CD4-positive, alpha-beta T cell treated with Interleukin-12 subunit alpha and Interleukin-12 subunit beta, for 1 hour (primary cell): ENCODE data around the gene SLC26A9.

ENCODE experiments used
- DNase-seq: peaks from one replicate; pipeline ENCODE4 v3.0.0-alpha.2; 2020

Gene SLC26A9

DNA sequence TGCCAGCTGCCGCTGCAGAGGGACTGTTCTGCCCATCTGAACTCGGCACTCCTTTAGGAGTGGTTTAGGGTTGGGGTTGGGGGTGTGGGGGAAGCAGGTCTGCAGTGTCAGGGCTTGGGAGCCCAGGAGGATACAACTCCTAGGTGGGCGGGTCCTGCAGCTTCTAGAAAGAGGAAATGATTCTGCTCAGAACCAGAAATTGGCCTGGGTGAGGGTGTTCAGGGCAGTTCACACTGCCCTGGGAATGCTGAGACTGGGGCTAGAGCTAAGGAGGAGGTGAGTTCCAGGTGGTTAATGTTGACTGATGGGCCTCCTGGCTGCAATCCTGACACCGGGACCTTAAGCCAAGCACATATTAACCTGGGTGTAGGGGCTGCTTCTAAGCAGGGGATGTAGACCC, 4.8 kb upstream of the SLC26A9 start:
- DNase-seq: no peak

DNA sequence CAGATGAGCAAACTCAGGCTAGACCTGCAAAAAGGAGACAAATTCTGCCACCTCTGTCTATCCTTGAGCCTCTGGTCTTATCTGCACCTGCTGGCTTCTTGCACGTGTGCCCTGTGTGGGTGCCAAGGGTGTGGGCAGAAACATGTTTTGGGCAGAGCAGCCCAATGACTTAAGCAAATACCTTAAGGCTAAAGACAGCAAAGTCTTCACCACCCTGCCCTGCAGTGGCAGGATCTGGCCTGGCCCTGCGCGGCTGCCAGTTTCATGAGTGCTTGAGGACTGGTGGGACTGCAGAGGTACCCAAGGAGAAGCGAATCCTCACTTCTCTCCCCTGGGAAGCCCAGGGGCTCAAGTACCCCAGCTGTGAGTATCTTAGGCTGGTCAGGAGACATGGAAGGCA, 3.8 kb upstream of the SLC26A9 start:
- no peak for DNase-seq

DNA sequence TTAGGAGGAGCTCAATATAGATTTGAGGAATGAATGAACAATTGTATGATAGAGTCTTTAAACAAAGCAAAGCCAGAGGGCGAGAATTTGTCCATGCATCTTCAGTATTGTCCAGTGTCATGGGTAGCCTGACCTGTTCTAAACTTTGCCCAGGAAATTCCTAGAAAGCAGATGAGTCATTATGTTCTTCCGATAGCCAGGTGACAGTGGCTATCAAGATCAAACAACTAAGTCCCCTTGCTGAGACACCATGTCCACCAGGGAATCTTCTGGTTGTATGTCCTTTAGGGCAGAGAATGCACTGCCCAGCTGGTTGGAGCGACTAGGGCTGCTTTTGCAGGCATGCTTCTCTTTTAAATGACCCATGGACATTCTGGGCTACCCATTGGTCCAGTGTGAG, 1.8 kb upstream of the SLC26A9 start:
- no peak for DNase-seq

DNA sequence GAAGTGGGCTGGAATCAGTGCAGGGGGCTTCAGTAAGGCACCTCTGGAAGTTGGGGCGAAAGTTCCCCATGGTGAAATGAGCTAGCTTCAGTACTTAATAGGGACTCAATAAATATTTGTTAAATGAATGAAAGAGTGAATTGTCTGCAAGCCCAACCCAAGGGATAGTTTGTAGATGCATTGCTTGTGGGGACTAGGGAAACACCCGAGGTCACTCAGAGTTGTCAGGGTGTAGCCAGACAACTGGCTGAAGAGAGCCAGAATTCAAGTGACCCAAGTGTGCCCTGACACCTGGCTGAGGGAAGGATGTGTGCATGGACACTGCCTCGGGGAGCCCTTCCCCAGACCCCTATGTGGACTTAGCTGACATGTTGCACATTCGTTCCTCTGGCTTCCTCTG, 1.3 kb upstream of the SLC26A9 start:
- DNase-seq: no peak

- no peak for DNase-seq
Measured at GRCh38 chr1:205942631-205943159, 561 bp downstream of the SLC26A9 start.

DNA sequence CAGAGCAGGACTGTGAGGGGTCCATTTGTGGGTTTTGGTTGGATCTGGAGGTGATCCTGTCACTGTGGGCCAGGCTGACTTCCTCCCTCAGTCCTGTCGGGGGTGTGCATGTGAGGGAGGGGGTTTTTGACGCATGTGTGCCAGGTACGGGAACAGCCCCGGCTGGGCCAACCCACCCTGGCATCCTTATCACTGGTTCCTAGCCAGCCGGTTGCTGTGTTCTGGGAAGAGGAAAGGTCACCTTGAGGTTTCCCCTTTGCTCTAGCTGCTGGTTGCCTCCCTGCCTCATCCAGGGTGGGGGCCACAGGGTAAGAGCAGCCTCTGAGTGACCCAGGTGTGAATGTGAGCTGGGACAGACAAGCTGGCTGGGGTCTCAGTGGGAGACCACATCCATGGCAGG, 2.5 kb downstream of the SLC26A9 start:
- DNase-seq: no peak

DNA sequence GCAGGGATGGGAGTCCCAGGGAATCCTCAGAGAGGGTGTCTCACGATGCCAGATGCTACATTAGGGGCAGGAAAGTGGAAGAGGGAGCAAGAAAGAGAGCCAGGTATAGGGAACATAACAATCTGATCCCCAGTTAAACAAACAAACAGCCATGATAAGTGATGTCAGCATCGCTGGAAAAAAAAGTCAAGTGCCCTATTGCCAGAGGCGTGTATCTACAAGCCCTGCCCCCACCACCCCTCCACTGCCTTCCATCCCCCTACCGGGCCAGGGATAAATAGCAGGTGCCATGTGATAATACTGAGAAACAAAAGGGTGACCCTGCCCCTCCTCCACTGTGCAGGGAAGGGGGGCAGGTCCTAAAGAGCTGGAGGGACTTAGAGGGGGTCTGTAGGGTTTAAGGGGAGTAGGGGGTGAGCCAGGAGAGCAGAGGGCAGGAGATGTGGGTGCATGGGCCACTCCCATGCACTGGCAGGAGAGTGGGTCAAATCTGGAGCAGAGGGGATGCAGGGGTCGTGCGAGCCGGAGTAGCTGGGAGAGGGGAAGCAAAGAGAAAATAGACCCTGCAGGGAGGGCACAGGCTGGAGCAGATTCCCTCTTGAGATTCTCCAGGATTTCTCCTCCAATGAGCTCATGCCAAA, 3.4 kb downstream of the SLC26A9 start:
- no peak for DNase-seq

GRCh38 chr1:205938682-205939081, 4.6 kb downstream of the SLC26A9 start:
- DNase-seq: no peak

DNA sequence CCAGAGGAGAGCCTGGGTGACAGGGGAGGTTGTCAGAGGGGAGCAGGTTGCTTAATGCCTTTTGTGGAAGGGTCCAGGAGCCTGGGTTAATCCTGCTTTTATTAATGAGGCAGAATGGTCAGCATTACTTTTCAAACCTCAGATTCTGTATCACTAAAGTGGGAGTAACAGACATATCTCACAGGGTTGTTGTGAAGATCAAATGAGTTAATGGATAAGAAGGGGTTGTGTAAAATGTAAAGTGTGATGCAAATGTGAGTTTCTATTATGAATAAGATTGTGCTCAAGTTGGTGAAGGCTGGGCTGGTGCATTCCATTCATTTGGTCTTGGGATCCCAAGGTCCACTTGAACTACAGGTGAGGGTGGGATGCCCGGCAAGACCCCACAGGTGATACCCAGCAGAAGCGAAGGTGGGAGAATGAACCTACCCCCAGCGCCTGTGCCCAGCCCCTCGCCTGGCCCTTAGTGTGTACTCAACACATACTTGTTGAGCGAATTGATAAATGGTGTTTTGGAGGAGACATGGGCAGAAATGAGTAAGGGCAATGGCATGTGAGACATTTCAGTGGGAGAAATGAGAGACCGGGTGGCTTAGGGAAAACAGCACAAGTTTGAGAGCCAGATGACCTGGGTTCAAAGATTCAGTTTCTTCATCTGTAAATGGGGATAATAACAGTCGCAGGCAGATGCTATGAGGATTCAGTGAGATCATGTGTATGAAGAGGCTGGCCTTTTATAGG, 6.2 kb downstream of the SLC26A9 start:
- DNase-seq: no peak

GRCh38 chr1:205936311-205936710, 6.9 kb downstream of the SLC26A9 start:
- no peak for DNase-seq

- no peak for DNase-seq
Measured at GRCh38 chr1:205935869-205936268, 7.4 kb downstream of the SLC26A9 start.

DNA sequence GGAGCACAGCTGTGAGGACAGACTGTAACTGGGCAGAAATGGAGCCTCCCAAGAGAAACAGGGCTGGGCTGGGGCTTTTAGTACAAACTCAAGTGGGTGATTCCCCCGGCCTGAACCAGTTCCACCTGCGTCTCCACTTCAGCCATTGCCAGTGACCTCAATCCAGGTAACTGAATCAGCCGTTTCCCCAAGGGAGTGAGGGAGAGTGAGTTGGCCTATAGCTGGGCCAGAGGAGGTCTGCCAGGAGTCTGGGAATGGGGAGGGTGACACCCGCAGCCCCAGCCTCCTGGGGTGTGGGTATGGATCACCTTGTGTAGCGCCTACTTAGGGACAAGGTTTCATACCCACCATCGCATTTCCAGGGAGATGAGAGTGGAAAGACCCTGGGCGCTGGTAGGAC, 8.5 kb downstream of the SLC26A9 start:
- DNase-seq: no peak

DNA sequence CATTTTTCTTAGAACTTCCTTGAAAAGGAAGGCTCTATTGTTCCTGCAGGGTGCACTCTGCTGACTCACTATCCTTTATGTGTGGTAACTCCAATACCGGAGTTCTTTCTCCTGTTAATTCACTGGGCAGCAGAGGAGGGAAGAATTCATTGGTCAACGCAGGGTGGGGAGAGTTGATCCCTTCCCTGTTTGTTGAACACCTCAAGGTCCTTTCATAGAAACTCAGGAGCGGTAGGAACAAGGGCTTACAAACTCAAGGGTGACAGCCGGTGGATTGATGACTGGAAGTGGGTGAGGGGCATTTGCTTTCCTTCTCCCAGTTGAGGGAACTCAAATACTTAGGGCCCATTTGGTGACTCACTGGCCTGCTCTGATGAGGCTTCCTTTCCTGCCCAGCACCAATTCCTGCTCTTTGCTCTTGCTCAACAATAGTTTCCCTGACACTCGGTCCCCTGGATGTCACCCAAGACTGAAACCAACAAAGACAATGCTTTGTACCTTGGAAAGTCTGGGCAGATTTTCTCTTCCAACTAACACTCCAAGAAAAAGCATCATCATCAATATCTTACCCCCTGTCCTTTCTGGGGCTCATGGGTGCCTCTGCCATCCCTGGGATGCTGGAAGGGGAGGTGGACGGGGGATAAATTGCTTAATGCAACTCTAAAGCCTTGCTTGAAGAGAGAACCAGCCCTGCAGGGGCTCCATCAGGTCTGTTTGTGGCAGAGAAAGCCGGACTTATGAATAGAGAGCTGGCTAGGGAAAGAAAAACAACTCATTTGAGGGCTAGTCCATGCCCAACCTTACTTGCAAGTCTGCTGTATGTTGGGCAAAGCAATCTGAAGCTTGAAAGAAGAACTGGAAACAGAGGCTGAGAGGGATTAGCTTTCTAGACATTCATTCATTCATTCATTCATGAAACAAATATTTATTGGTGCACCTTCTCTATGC, 9.3 kb downstream of the SLC26A9 start:
- DNase-seq: no peak

DNA sequence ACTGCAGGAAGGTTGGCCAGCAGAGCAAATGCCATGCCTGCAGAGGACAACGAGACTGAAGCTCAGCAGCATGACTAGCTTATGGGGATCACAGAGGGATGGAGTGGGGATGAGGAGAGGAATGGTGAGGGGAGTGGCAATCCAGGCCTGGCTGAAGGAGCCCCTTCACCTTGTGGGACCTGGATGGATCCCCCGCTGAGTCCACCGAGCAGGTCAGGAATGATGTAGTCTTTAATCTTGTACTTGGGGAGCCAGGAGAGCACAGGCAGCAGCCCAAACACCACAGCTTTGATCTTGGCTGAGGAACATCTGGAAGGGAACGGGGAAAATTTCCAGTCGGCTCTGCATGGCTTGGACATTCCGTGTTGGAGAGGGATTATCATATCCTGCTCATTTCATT, 10.5 kb downstream of the SLC26A9 start:
- no peak for DNase-seq

DNA sequence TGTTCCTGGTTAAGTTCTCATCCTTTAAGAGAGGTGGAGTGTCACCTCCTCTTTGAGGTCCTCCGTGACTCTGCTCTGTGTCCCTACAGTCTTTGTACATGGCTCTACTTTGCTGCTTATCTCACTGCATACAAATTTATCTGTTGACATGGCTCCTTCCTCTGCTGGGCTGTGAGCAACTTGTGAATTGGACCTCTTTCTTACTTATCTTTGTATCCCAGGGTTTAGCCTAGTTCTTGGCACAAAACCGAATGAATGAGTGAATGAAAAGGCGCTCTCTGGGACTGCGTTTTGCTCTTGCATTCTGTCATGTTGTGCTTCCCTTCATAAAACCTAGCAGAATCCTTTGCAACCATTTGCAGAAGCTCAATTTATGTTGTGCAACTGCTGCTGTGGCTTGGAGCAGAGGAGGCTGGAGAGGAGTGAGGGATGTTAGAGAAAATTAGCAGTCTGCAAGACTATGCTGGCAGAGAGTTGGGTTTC, 12.4 kb downstream of the SLC26A9 start:
- DNase-seq: no peak

DNA sequence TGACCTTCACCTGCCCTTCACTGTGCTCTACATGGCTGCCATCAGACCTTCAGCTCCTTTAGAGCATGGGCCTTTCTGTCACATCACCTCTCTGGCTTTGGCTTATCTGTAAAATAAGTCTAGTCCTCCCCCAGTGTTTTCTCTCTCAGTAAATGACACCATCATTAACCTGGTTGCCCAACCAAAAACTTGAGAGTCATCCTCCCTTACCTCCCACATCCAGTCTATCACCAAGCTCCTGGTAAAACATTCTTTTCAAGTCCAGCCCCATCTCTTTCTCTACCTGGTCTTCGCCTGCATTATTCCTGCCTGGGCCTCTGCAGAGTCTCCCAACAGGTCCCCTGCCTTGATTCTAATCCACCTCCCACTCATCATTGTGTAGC, 13.1 kb downstream of the SLC26A9 start:
- no peak for DNase-seq

- DNase-seq: no peak
Measured at GRCh38 chr1:205929496-205930194, 13.6 kb downstream of the SLC26A9 start.

DNA sequence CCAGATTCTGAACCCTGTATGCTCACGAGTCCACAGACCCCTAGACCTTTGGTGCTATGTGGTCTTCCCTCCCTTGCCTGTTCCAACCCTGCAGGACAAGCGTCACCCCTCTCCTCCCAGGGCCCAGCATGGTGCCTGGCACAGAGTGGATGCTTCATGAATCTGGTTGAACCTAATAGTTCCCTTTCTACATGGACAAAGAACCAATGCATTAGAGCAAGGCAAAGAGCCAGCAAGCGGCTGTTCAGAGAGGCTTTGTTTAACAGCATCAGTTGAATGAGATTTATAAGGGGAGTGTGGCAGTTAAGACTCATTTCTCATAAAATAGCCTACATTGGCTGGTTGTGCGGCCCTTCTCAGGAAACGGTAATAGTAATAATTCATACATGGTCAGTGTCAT, 14.9 kb downstream of the SLC26A9 start:
- no peak for DNase-seq

DNA sequence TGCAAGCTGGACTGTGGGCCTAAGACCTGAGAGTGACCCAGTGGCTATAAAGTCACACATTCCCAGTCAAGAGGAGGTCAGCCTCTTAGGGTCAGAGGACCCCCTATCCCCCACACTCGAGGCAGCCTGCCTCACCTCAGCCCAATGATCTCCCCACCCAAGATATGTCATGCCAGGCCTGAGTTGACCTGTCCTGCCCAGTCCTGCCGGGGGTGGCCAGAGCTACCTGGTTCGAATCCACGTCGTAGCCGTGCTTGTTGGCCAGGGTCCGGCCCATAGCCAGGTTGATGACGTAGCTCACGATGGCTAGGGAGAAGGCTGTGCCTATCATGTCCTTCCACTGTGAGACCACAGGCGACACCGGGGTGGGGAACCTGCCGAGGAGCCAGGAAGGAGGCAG, 15.6 kb downstream of the SLC26A9 start:
- DNase-seq: no peak

- DNase-seq: no peak
Measured at GRCh38 chr1:205927247-205927646, 16.0 kb downstream of the SLC26A9 start.

GRCh38 chr1:205926636-205927035, 16.6 kb downstream of the SLC26A9 start:
- no peak for DNase-seq

DNA sequence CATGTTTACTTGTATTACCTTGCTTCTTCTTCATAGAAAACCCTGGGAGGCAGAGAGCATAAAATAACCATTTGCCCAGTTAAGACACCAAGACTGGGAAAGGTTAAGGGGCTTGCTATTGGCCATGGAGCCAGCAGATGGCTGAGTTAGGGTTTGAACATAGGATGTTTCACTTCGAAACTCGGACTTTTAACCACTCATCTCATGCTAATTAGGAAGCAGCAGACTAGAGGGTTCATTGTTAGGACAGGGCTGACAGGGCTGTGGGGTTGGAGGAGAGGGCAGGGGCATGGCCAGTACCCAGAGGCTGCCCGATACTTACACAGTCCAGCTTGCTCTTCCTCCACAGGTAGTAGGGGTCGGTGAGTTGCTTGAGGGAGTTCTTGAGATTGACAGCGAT, 17.0 kb downstream of the SLC26A9 start:
- no peak for DNase-seq

GRCh38 chr1:205925736-205926135, 17.5 kb downstream of the SLC26A9 start:
- DNase-seq: no peak
